ENCODE measurements around the gene MRPS11.

- no peak for TF ChIP-seq CTCF (IDR thresholded peaks at IDR 0.05)
- no peak for TF ChIP-seq POLR2A (IDR thresholded peaks at IDR 0.05)
Observed at GRCh38 chr15:88430051-88430450, 37.5 kb upstream of the MRPS11 start.
